HG02870 (cell line): ENCODE measurements around the gene NLE1.
A peak's percentile ranks its signal among the peaks of the same experiment; 100 is the strongest.
"Not testable (repeated sequence)": the region's sequence is repeated elsewhere in the genome, so short reads cannot be mapped to it uniquely, and the experiment has no call there.

Experiments used
- ATAC-seq: cut with Tn5 transposase; IDR thresholded peaks from one replicate; pipeline ENCODE4 v1.9.1; 2021; ENCODE audit warnings: mild to moderate bottlenecking, moderate library complexity; ENCODE audit not compliant: unreplicated experiment

The NLE1 gene

GRCh38 chr17:35129973-35130351 is 12.1 kb downstream of the NLE1 start:
- ATAC-seq, result no peak

GRCh38 chr17:35129154-35129972 is 12.7 kb downstream of the NLE1 start:
- ATAC-seq, result no peak

DNA sequence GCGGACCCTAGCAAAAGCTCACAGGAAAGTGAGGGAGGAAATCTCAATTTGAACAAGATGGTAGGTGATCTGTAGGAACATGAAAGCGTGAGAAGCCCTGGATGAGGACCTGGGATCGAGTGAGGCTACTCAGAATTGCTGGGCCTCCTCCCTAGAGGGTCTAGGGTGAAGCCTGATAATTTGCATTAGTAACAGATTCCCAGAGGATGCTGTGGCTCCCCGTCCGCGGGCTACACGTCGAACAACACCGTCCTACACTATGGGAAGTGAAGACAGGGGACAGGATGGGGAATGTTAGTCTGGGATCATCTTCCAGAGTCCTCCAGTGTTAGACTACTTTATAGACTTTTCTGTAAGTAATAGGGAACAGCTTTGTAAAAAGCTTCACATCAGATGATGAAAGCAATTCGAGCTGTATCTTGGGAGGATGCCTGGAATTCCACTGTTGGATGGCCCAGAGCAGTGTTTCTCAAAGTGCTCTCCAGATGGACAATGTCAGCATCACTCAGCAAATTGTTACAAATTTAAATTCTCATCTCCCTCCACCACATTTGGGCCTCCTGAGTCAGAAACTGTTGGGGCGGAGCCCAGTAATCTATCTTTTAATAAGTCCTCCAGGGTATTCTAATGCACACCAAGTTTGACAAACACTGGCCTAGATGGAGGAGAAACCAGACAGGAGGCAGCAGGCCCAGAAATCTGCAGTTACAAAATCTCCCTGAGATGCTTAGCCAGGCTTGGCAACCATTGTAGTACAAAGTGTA is 14.2 kb downstream of the NLE1 start:
- no peak for ATAC-seq

GRCh38 chr17:35121315-35121714 is 20.8 kb downstream of the NLE1 start, which contains the start of gene FNDC8:
Gene FNDC8, plus strand, starts transcription at chr17:35121615. Its CDS starts 79 bp downstream, at chr17:35121694.
- ATAC-seq, result no peak

GRCh38 chr17:35119370-35120165 is 22.5 kb downstream of the NLE1 start, which contains the start of gene RAD51D:
Gene RAD51D, minus strand, starts transcription at chr17:35119860. Its CDS starts 247 bp downstream, at chr17:35119613.
- ATAC-seq, result peak; percentile 71

GRCh38 chr17:35117984-35118383 is 24.1 kb downstream of the NLE1 start:
- ATAC-seq, result no peak

DNA sequence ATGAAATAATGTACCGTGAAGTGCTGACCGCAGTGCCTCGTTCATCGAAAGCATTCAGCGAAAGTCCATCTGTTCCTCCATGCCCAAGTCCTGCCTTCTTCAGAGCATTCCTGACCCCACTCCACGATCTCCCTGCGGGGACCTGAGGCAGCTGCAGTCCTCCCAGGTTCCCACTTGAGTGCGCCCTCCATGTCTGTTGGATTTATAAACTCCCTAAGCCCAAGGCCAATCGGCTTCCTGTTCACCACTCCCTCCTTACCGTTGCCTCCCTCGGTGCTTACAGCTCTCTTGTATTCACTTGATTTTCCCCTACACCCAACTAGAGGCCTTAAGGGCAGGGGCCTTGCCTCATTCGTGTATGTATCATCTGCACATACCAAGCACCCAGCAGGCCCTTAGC is 25.3 kb downstream of the NLE1 start:
- no peak for ATAC-seq

- not testable (repeated sequence) for ATAC-seq
These were observed 31.3 kb downstream of the NLE1 start for GRCh38 chr17:35110791-35111190.

DNA sequence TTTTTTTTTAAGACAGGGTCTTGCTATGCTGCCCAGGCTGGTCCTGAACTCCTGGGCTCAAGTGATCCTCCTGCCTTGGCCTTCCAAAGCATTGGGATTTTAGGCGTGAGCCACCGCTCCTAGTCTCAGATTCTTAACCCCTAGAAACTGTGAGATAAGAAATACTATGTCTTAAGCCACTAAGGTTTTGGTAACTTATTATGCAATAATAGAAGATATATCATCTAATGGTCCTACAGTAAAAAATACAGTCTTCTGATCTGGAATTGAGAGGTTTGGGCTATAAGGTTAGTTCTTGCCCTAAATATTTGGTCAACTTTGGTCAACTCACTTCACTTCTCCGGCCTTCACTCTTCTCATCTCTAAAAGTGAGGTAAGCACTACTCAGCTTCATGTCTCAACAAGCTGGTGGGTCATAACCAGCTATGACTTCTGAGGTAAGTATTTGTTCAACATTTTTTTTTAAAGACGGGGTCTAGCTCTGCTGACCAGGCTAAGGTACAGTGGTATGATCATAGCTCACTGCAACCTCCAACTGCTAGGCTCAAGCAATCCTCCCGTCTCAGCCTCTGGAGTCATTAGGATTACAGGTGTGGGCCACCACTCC is 37.2 kb downstream of the NLE1 start:
- no peak for ATAC-seq

DNA sequence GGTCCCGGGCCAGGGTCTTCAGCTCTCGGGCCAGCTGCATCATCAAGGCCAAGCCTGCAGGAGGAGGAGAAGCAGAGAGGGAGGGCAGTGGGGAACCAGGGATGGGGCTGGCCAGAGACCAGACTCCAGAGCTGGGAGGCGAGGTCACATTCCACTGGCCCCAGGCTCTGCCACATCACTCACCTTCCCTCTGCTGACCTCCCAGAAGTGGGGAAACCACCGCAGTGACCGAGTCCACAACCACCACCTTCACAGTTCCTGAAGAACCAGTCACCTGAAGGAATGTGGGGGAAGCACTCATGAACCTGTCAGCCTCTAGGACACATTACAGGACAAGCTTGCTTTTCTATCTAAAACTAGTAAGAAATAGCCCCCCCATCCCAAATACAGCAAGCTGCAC is 38.8 kb downstream of the NLE1 start:
- no peak for ATAC-seq

DNA sequence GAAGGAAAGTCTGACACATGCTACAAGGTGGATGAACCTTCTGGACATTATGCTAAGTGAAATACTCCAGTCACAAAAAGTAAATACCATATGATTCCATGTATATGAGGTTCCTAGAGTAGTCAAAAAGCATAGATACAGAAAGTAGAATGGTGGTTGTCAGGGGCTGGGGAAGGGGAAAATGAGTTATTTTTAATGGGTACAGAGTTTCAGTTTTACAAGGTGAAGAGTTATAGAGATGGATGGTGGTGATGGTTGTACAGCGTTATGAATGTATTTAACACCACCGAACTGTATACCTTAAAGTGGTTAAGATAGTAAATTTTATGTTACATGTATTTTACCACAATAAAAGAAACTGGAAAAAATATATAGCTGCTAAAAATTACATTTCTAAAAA is 40.4 kb downstream of the NLE1 start:
- ATAC-seq, result no peak

GRCh38 chr17:35101036-35101435 is 41.1 kb downstream of the NLE1 start:
- no peak for ATAC-seq

- ATAC-seq, result no peak
These were observed 42.2 kb downstream of the NLE1 start for GRCh38 chr17:35099908-35100307.

- no peak for ATAC-seq
These were observed 44.3 kb downstream of the NLE1 start for GRCh38 chr17:35097776-35098175.

- no peak for ATAC-seq
These were observed 46.4 kb downstream of the NLE1 start for GRCh38 chr17:35095741-35096140.

DNA sequence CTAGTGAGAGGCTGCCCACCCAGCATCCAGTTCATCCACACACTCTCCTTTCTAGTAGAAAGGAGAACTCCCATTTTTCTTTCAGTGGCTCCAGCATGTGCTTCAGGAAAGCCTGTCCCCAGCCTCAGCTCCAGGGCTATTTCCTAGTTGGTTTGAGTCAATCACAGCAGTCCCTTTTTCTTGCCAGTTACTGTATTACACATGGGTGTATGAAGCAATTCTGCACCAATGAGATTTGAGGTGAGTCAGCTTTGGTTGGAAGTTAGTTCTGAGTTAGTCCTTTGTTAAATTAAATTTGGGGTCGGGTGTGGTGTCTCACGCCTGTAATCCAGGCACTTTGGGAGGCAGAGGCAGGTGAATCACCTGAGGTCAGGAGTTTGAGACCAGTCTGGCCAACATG is 47.2 kb downstream of the NLE1 start:
- ATAC-seq, result no peak

DNA sequence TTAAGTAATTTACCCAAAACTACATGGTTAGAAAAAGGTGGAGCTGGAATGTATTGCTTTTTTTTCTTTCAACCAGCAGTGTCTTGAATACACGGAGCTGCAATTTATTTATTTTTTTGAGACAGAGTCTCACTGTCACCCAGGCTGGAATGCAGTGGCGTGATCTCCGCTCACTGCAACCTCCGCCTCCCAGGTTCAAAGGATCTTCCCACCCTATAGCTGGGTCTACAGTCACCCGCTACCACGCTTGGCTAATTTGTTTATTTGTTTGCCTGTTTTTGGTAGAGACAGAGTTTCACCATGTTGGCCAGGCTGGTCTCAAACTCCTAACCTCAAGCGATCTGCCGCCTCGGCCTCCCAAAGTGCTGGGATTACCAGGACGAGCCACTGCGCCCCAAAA is 51.4 kb downstream of the NLE1 start:
- ATAC-seq, result not testable (repeated sequence)

DNA sequence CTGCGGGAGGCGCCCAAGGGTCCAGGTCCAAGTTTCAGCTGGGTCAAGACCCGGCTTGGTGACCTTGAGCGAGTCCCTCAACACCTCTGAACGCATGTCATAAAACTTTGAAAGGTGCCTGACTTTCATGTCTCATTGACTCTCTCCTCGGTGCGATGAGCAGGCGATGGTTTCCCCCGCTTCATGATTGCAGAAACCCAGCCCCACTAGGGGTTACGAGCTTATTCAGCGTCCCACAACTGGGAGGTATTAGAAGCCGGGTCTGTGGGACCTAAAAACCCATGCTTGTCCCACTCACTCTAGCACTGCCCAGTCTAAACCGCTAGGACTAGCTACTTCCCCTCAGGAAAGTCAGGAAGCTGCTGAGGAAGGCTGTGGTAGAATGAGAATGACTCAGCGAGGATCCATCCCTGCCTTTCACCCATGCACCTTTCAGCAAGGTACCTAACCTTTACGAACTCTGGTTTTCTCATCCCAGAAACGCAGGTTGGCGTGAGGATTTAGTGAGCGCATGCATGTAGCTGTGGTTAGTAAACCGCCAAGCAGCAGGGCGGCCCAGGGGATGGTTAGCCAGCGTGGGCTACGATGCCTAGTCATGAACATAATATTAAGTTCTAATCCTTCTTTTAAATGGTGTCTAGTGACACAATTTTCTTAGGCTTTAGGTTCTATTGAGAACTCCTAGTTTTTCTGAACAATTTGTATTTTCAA is 52.4 kb downstream of the NLE1 start:
- ATAC-seq, result peak; percentile 23

DNA sequence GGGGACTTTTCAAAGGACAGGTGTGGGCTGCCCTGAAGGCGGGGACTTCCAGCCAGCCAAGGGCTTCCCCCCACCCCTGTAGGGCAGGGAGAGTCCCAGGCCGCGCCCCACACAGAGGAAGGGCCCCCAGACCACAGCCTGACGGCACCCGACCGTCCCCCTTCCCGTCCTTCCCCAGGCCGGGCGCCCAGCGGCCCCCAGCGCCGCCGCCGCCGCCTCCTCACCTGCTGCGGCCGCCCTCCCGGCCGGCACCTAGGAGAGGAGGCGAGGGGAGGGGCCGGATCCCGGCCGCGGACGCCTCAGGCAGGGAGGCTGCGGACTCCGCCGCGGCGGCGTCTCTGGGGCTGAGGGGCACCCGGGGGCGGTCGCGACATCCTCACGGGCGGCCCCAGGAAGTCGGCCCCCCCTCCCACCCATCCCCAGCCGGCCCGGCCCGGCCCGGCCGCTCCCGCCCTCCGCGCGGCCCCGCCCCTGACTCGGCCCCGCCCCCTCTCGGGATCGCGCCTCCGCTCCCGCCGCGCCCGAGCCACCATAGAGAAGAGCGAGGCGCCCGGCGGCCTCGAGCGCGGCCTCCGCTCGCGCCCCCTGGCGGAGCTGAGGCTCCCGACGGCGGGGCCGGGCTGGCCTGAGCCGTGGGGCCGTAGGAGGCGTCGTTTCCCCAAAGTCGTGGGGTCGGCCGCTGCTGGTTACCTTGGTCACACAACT is 53.1 kb downstream of the NLE1 start:
- peak; percentile 56 for ATAC-seq
